Measurements from ENCODE around the gene SLC25A34. TPM values are rescaled to one million over a fixed set of nuclear protein-coding genes. Genes with fewer than 3 reads are reported as not detected.

The SLC25A34 gene
- total RNA-seq, 1 experiment from 2014 or later, result 0.59 TPM

- DNase-seq (ENCODE audit: low read depth, low spot score), result no peak
- ChIA-PET POLR2A (no interaction called here), CTCF (no interaction called here), RAD21 (ENCODE audit: low non-redundant PET in 1 of 2, low total read pairs in 2 of 2, uncharacterized antibody in 2 of 2, unreplicated experiment in 2 of 2) (no interaction called here)
- Histone ChIP-seq H3K9me2 (ENCODE audit: insufficient read depth) (no peaks in the 10 kb centered on the region), H3K9me3 (ENCODE audit: control insufficient read depth in 1 of 2, insufficient read depth in 1 of 2, low read depth in 1 of 2, low read length in 2 of 2) (no peaks in the 10 kb centered on the region), H3K27me3 (ENCODE audit: insufficient read depth, low read length) (no peaks in the 10 kb centered on the region), H4K20me1 (ENCODE audit: insufficient read depth) (no peaks in the 10 kb centered on the region), H2AFZ (ENCODE audit: low read depth, low read length, poor library complexity, severe bottlenecking) (no peak overlapping the region), H3K9ac (ENCODE audit: low read length) (no peak overlapping the region), H3K4me3 (replicated peaks in 1 of 2; ENCODE audit: low read depth in 1 of 2, low read length in 2 of 2) (no peak overlapping the region), H3K36me3 (ENCODE audit: control insufficient read depth in 1 of 2, insufficient read depth in 2 of 2, low read length in 2 of 2) (no peaks in the 10 kb centered on the region), H3K79me2 (ENCODE audit: insufficient read depth, low read length) (no peaks in the 10 kb centered on the region), H3K4me2 (ENCODE audit: low read length) (no peak overlapping the region), H3K27ac (ENCODE audit: low read depth, low read length) (no peak overlapping the region; the same call in 1 of the 2 replicates), H3K4me1 (ENCODE audit: control insufficient read depth in 1 of 2, insufficient read depth in 2 of 2, low read length in 2 of 2) (peaks cover 6 to 10% of the 10 kb centered on the region in 2 experiments; a peak in 3 of 4 replicates)
- no peak for ATAC-seq
- intact Hi-C loops (cut with micrococcal nuclease), result no loop called here
- BruUV-seq (replicated peaks), result no TSS peak
- TF ChIP-seq FOSL1 (IDR thresholded peaks at IDR 0.05; ENCODE audit: low read depth) (no peak), POLR2AphosphoS5 (IDR thresholded peaks at IDR 0.05; ENCODE audit: low read depth, low read length) (no peak), CEBPB (IDR thresholded peaks at IDR 0.05; ENCODE audit: low read depth) (no peak), YY1 (IDR thresholded peaks at IDR 0.05; ENCODE audit: extremely low read depth, insufficient replicate concordance, low read depth, low read length) (no peak), RAD21 (IDR thresholded peaks at IDR 0.05; ENCODE audit: low read depth) (no peak), EGR1 (IDR thresholded peaks at IDR 0.05; ENCODE audit: low read depth) (no peak), CBX3 (IDR thresholded peaks at IDR 0.05; ENCODE audit: low read depth) (no peak), ZNF274 (IDR thresholded peaks at IDR 0.05; ENCODE audit: low read depth, low read length) (no peak), ZFX (IDR thresholded peaks at IDR 0.05) (no peak), SRF (IDR thresholded peaks at IDR 0.05; ENCODE audit: low read depth) (no peak), REST (IDR thresholded peaks at IDR 0.05; ENCODE audit: low read depth) (no peak), SIN3A (IDR thresholded peaks at IDR 0.05; ENCODE audit: low read depth) (no peak)
Observed at GRCh38 chr1:15739259-15739658, 3.2 kb downstream of the SLC25A34 start.

All from HCT116 (cell line).